K562 (cell line): Measurements from ENCODE around the gene ATXN7L1. TPM values are rescaled to one million over a fixed set of nuclear protein-coding genes. Genes with fewer than 3 reads are reported as not detected.

Source experiments
- ATAC-seq: fragments of 200-7000 bp; cut with Tn5 transposase; 3 replicates; pipeline ENCODE4 v1.9.1; 2020; ENCODE audit warnings: moderate library complexity
- BruUV-seq: library from RNA; stranded (reverse); fragments of 400-500 nt; replicated peaks from 2 replicates; lab custom pipeline; 2021; lab: Mats Ljungman, UMichigan
- CTCF ChIA-PET: fragments of 300-600 bp; formaldehyde crosslinking; extraction: SDS; loops from one replicate; lab custom pipeline; 2021; ENCODE audit warnings: low intra/inter-chr PET ratio; lab: Yijun Ruan, JAX
- POLR2A ChIA-PET: fragments of 300-600, 350-650 bp; sonication (Branson Sonifier 250); formaldehyde crosslinking; extraction: SDS; loops from one replicate; lab custom pipeline; 2021; ENCODE audit warnings: antibody characterized with exemption, inconsistent platforms; lab: Yijun Ruan, JAX
- DNase-seq, 4 experiments: peaks; one replicate each; pipeline versions ENCODE4 v3.0.0 to v3.0.0-alpha.2; 2011 to 2018; ENCODE audit warnings: low spot score in 3 of 4, mixed read lengths in 3 of 4; ENCODE audit errors: extremely low read depth in 1 of 4
- FAIRE-seq: peaks from 2 replicates; lab custom pipeline; 2011; peaks lifted over from hg19 to GRCh38; lab: Jason Lieb, UNC
- H2AFZ ChIP-seq: 2 replicates; pipeline ENCODE4 v1.6.0; 2011; ENCODE audit warnings: low read depth, low read length, control low read depth, inconsistent platforms
- H3K27ac ChIP-seq: fragments of 200-600 bp; 3 replicates; pipeline ENCODE4 v1.8.0; 2011; ENCODE audit warnings: low read depth, mild to moderate bottlenecking, control low read depth, inconsistent platforms, low read length, moderate library complexity, mixed read lengths; ENCODE audit errors: extremely low read depth
- H3K27me3 ChIP-seq, 2 experiments: fragments of 300-600 bp in 1 of 2; 2 replicates in 1 of 2; 3 replicates in 1 of 2; pipeline versions ENCODE4 v1.6.0 to v1.8.0; 2011; ENCODE audit warnings: inconsistent platforms in 2 of 2, low read length in 2 of 2, mild to moderate bottlenecking in 1 of 2, mixed read lengths in 1 of 2, moderate library complexity in 1 of 2; ENCODE audit not compliant: control insufficient read depth in 2 of 2, insufficient read depth in 2 of 2
- H3K36me3 ChIP-seq: fragments of 300-600 bp; 3 replicates; pipeline ENCODE4 v1.8.0; 2011; ENCODE audit warnings: mild to moderate bottlenecking, low read length, inconsistent platforms; ENCODE audit not compliant: control insufficient read depth, insufficient read depth
- H3K4me1 ChIP-seq, 2 experiments: fragments of 200-600 bp in 1 of 2; replicated peaks in 1 of 2; 2 replicates in 1 of 2; 3 replicates in 1 of 2; pipeline versions ENCODE4 v1.5.1 to v1.8.0; 2011; ENCODE audit warnings: inconsistent platforms in 2 of 2, low read length in 2 of 2, mild to moderate bottlenecking in 1 of 2, mixed read lengths in 1 of 2, moderate library complexity in 1 of 2; ENCODE audit not compliant: control insufficient read depth in 2 of 2, insufficient read depth in 2 of 2
- H3K4me2 ChIP-seq: 2 replicates; pipeline ENCODE4 v1.6.1; 2011; ENCODE audit warnings: low read length, control low read depth, inconsistent platforms, mixed read lengths; ENCODE audit not compliant: insufficient read depth
- H3K4me3 ChIP-seq: fragments of 200-600 bp; sonication (generic), shearing (Covaris generic); 2 replicates; pipeline ENCODE4 v1.5.1; 2016; ENCODE audit warnings: control low read depth, inconsistent platforms
- H3K79me2 ChIP-seq: fragments of 200-600 bp; 3 replicates; pipeline ENCODE4 v1.8.0; 2011; ENCODE audit warnings: low read length, inconsistent platforms; ENCODE audit not compliant: control insufficient read depth, insufficient read depth
- H3K9ac ChIP-seq, 2 experiments: 2 replicates each; pipeline versions ENCODE4 v1.6.0 to v1.6.1; 2011; ENCODE audit warnings: low read depth in 2 of 2, low read length in 2 of 2, control low read depth in 1 of 2, inconsistent platforms in 1 of 2, mild to moderate bottlenecking in 1 of 2, mixed read lengths in 1 of 2; ENCODE audit not compliant: insufficient read depth in 1 of 2
- H3K9me1 ChIP-seq: one replicate; pipeline ENCODE4 v1.6.0; 2011; ENCODE audit warnings: inconsistent platforms, mild to moderate bottlenecking, low read length, moderate library complexity; ENCODE audit not compliant: control insufficient read depth, insufficient read depth
- H3K9me3 ChIP-seq: replicated peaks from 2 replicates; pipeline ENCODE4 v1.5.1; 2011; ENCODE audit warnings: low read depth, low read length, inconsistent platforms; ENCODE audit not compliant: control insufficient read depth, insufficient read depth
- H4K20me1 ChIP-seq: replicated peaks from 2 replicates; pipeline ENCODE4 v1.6.1; 2011; ENCODE audit warnings: low read length, inconsistent platforms, mixed read lengths; ENCODE audit not compliant: control insufficient read depth, insufficient read depth
- ARHGAP35 ChIP-seq: fragments of 450-650 bp; IDR thresholded peaks from 2 replicates; pipeline ENCODE4 v1.6.1; 2018; ENCODE audit not compliant: partially characterized antibody
- ARID1B ChIP-seq: fragments of 450-650 bp; IDR thresholded peaks from 2 replicates; pipeline ENCODE4 v1.6.1; 2016; ENCODE audit warnings: antibody characterized with exemption, mild to moderate bottlenecking, inconsistent platforms
- BRD9 ChIP-seq: fragments of 450-650 bp; IDR thresholded peaks from 2 replicates; pipeline ENCODE4 v1.6.1; 2018; ENCODE audit warnings: low read depth; ENCODE audit not compliant: partially characterized antibody
- CXXC5 ChIP-seq: fragments of 250-450 bp; sonication (Bioruptor Pico); IDR thresholded peaks from 2 replicates; pipeline ENCODE4 v1.8.0; 2022; ENCODE audit warnings: inconsistent platforms, mild to moderate bottlenecking, moderate library complexity
- EZH2 ChIP-seq: IDR thresholded peaks from 2 replicates; pipeline ENCODE4 v1.6.1; 2012; ENCODE audit warnings: low read depth, mild to moderate bottlenecking, inconsistent platforms, low read length, borderline replicate concordance
- GATAD2A ChIP-seq: fragments of 450-650 bp; IDR thresholded peaks from 2 replicates; pipeline ENCODE4 v1.6.1; 2017
- GATAD2B ChIP-seq: fragments of 450-650 bp; IDR thresholded peaks from 2 replicates; pipeline ENCODE4 v1.6.1; 2017; ENCODE audit warnings: mild to moderate bottlenecking, borderline replicate concordance
- GTF2A2 ChIP-seq: IDR thresholded peaks from 2 replicates; pipeline ENCODE4 v1.6.1; 2016; ENCODE audit warnings: mild to moderate bottlenecking, missing genetic modification characterization, missing compliant biosample characterization
- NFRKB ChIP-seq: fragments of 450-650 bp; IDR thresholded peaks from 2 replicates; pipeline ENCODE4 v1.6.1; 2016; ENCODE audit warnings: low read depth
- PHF21A ChIP-seq: fragments of 450-650 bp; IDR thresholded peaks from 2 replicates; pipeline ENCODE4 v1.6.1; 2017; ENCODE audit warnings: low read depth, borderline replicate concordance
- RUNX1 ChIP-seq: sonication (generic); IDR thresholded peaks from 2 replicates; pipeline ENCODE4 v1.6.1; 2016; ENCODE audit warnings: antibody characterized with exemption, low read depth
- SNIP1 ChIP-seq: fragments of 450-650 bp; IDR thresholded peaks from 2 replicates; pipeline ENCODE4 v1.7.1; 2017; ENCODE audit warnings: low read depth, mild to moderate bottlenecking
- ZBTB12 ChIP-seq: fragments of 250-450 bp; sonication (Bioruptor Pico); IDR thresholded peaks from 2 replicates; pipeline ENCODE4 v1.4.0; 2020
- ZNF134 ChIP-seq: fragments of 250-450 bp; sonication (Bioruptor Pico); conservative IDR thresholded peaks from 2 replicates; pipeline ENCODE4 v1.4.0; 2020
- ZNF224 ChIP-seq: sonication (generic); formaldehyde crosslinking; IDR thresholded peaks from 2 replicates; pipeline ENCODE4 v1.8.0; 2022; ENCODE audit warnings: mild to moderate bottlenecking, missing genetic modification reagents
- ZNF280A ChIP-seq: fragments of 450-650 bp; IDR thresholded peaks from 2 replicates; pipeline ENCODE4 v1.6.1; 2018; ENCODE audit warnings: mild to moderate bottlenecking, low read depth; ENCODE audit not compliant: partially characterized antibody
- ZSCAN29 ChIP-seq: fragments of 450-650 bp; IDR thresholded peaks from 2 replicates; pipeline ENCODE4 v1.6.1; 2017
- WGBS: fragments of 100-300 bp; shearing (Covaris generic); methylation state at CpG from one replicate; pipeline ENCODE4 v1.1.6; 2016; ENCODE audit warnings: low coverage, mixed read lengths; ENCODE audit not compliant: insufficient coverage; ENCODE audit errors: missing lambda C conversion rate; 5-methylcytosine and 5-hydroxymethylcytosine counted together
- in situ Hi-C: fragments of 300-500 bp; cut with MboI; formaldehyde crosslinking; loops from 4 replicates; pipeline ENCODE4 v1.15.0; 2018; ENCODE audit warnings: inconsistent platforms, mixed read lengths
- intact Hi-C: fragments of 100-400 bp; cut with micrococcal nuclease; formaldehyde crosslinking; loops from 2 replicates; pipeline ENCODE4 v1.14.2; 2022
- polyA plus RNA-seq, 8 experiments: library from polyadenylated mRNA; depleted of rRNA in 4 of 8; stranded (reverse) in 5 of 8; unstranded in 3 of 8; fragments of >200 nt; fragmentation: Nextera tagmentation in 2 of 8; fragmentation: Illumina TruSeq in 1 of 8; extraction: Ambion mirVana in 2 of 8; extraction: Trizol in 1 of 8; gene quantifications; 2 replicates each; pipeline versions ENCODE4 v1.2.1 to v1.2.3, GENCODE V29; 2011 to 2014; ENCODE audit warnings: inconsistent platforms in 1 of 8, missing spikeins in 1 of 8
- total RNA-seq, 7 experiments: library from RNA; depleted of rRNA in 6 of 7; stranded (reverse); fragments of >200 nt in 6 of 7; fragmentation: Illumina TruSeq in 2 of 7; extraction: Trizol in 2 of 7; gene quantifications; 2 replicates each; pipeline versions ENCODE4 v1.2.1 to v1.2.3, GENCODE V29; 2011 to 2021; ENCODE audit warnings: low replicate concordance in 1 of 7

The ATXN7L1 gene
- total and polyA plus RNA-seq, 9 of the 15 experiments (the other 6 are each of a cell fraction or from before 2014, with no cell fraction given) = 6.6 to 13.7 (median 10.7) TPM

- Histone ChIP-seq H3K9ac (no peak overlapping the region), H3K4me3 (no peak overlapping the region), H3K4me1 (no peaks in the 10 kb centered on the region), H3K27me3 (peaks cover 10 to 25% of the 10 kb centered on the region in 2 experiments; a peak in 4 of 5 replicates), H3K36me3 (no peaks in the 10 kb centered on the region), H3K9me1 (no peaks in the 10 kb centered on the region), H3K4me2 (no peak overlapping the region), H3K79me2 (no peaks in the 10 kb centered on the region), H3K9me3 (no peaks in the 10 kb centered on the region; the same call in 1 of the 2 replicates), H3K27ac (no peak overlapping the region), H4K20me1 (no peaks in the 10 kb centered on the region), H2AFZ (no peak overlapping the region)
- ATAC-seq (no peak), FAIRE-seq (no peak), DNase-seq (no peak)
- 2% methylated on average over 3 of the region's 3 CpGs for WGBS
- intact Hi-C loops (no loop called here), in situ Hi-C loops (no loop called here)
- POLR2A ChIA-PET = interaction anchor here (0.8 kb wide), 2 partner anchors 9 to 269 kb away, joined by 3 read pairs; no protein-coding TSS in a partner anchor
- CTCF ChIA-PET = no interaction called here
- TF ChIP-seq SNIP1 (no peak), PHF21A (no peak)
- no TSS peak for BruUV-seq
Measured at GRCh38 chr7:105926131-105926530, 49.7 kb upstream of the ATXN7L1 start.

GRCh38 chr7:105924945-105925344 lies 48.5 kb upstream of the ATXN7L1 start:
- H3K9ac ChIP-seq = no peak overlapping the region
- ChIA-PET POLR2A (no interaction called here), CTCF (no interaction called here)
- no peaks in the 10 kb centered on the region for H4K20me1 ChIP-seq
- H3K4me1 ChIP-seq = no peaks in the 10 kb centered on the region
- H3K27me3 ChIP-seq = peaks cover 9 to 25% of the 10 kb centered on the region in 2 experiments; a peak in 4 of 5 replicates
- no peak overlapping the region for H2AFZ ChIP-seq
- DNase-seq (no peak), FAIRE-seq (no peak), ATAC-seq (no peak)
- BruUV-seq = no TSS peak
- no peaks in the 10 kb centered on the region for H3K9me1 ChIP-seq
- H3K36me3 ChIP-seq = no peaks in the 10 kb centered on the region
- TF ChIP-seq CXXC5 (CRISPR knock-in tag) (no peak), GATAD2B (no peak), EZH2 (no peak), ZNF224 (no peak), ZSCAN29 (no peak), ZNF280A (no peak), BRD9 (no peak), GTF2A2 (tag) (no peak), ARID1B (no peak), RUNX1 (no peak), ZNF134 (CRISPR knock-in tag) (no peak), NFRKB (no peak), GATAD2A (no peak), ARHGAP35 (no peak), ZBTB12 (CRISPR knock-in tag) (no peak)
- no peaks in the 10 kb centered on the region; the same call in 1 of the 2 replicates for H3K9me3 ChIP-seq
- no peaks in the 10 kb centered on the region for H3K79me2 ChIP-seq
- intact Hi-C loops = no loop called here
- no peak overlapping the region for H3K4me2 ChIP-seq
- WGBS = 0% methylated on average over 1 of the region's 1 CpG
- H3K27ac ChIP-seq = no peak overlapping the region
- in situ Hi-C loops = no loop called here
- H3K4me3 ChIP-seq = no peak overlapping the region
